ENCODE data around the gene GALNT14.
"Not testable (repeated sequence)": the region's sequence is repeated elsewhere in the genome, so short reads cannot be mapped to it uniquely, and the experiment has no call there.

GALNT14 gene, protein sequence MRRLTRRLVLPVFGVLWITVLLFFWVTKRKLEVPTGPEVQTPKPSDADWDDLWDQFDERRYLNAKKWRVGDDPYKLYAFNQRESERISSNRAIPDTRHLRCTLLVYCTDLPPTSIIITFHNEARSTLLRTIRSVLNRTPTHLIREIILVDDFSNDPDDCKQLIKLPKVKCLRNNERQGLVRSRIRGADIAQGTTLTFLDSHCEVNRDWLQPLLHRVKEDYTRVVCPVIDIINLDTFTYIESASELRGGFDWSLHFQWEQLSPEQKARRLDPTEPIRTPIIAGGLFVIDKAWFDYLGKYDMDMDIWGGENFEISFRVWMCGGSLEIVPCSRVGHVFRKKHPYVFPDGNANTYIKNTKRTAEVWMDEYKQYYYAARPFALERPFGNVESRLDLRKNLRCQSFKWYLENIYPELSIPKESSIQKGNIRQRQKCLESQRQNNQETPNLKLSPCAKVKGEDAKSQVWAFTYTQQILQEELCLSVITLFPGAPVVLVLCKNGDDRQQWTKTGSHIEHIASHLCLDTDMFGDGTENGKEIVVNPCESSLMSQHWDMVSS

DNA sequence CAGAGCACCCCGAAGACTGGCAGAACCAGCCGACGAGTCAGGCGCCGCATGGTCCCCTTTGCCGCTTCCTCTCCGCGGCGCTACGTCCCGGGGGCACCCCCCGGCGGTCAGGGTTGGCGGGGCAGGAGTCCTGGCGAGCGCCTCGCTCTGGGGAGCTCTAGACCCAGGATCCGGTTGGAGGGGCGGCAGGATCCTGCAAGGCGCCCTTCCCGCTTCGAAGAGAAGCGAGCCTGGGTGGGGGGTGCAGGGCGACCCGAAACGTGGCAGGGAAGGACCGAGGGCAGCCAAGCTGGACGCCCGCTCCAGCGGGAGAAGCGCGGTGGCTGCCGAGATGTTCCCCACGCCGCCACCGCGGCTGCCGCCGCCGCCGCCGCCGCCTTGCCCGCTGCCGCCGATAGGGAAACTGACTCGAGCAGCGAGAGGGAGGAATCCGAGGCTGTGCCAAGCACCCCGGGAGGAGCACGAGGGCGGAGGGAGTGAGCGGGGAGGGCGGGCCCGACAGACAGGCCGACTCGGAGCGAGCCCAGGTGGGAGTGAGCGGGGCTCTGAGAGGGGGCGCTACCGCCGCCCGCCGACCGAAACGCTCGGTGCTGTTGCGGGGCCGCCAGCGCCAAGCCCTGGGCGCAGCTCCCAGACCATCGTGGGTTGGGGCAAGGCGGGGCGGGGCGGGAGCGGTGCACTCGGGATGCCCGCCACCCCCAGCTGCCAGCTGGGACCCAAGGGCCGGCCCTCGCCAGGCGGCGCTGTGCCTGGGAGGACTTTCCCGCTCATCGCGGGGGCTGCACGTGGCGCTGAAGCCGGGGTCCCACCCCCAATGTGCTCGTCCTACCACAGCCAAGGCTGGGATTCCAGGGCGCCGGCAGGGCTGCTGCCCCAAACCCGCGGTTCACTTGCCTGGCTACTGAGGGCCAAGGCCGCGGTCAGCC is at the start of gene GALNT14:
Gene GALNT14 (minus strand): TSS at position 404 of the 926 bp plus-strand sequence. CDS start 354 bp downstream, at position 50.
- peak; percentile 23 for DNase-seq

DNA sequence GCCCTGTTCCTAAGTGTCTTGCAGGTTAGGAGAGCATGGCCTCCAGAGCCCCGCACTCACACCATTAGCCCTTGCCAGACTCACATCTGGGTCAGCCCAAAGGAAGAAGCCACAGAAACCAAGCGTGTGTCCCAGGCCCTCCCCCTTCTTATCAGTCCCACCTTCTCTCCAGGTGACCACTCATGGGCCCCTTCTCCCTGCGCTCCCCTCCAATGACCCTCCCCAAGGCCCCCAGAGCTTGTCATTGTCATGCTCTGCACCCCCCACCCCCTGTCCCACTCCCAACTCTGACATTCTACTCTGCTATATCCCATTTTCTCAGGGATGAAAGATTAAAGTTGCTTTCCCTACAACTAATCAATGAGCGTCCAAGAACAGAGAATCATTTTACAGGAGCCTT is 48.9 kb upstream of the GALNT14 start:
- DNase-seq, result no peak

DNA sequence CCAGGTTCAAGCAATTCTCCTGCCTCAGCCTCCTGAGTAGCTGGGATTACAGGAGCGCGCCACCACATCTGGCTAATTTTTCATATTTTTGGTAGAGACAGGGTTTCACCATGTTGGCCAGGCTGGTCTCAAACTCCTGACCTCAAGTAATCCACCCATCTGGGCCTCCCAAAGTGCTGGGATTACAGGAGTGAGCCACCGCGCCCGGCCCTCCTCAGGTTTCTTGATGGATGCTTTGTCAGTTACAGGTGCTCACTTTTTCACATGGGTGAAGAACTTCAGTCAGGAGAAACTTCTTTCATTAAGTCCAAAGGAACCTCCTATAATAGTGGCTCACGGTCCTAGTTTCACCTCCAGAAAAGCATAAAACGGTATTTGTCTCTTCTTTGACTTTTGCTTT is 45.7 kb upstream of the GALNT14 start:
- DNase-seq, result not testable (repeated sequence)

DNA sequence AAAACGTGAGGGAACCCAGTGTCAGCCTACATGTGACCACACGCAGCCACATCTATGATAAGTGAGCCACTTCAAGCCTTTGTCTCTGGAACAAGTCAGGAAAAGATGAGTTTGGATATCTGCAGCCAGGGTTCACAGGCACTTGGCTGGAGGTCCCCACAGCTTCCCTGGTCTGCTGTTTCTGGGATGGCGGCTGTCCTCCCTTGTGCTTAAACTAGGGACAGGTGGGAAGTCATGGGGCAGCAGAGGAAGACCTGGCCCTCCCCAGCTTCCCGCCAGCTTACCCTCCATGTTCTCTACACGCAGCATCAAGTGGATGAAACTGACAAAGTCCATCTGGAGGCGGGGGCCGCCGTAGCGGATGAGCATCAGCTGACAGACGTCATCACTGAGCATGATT is 38.5 kb upstream of the GALNT14 start:
- DNase-seq, result no peak

DNA sequence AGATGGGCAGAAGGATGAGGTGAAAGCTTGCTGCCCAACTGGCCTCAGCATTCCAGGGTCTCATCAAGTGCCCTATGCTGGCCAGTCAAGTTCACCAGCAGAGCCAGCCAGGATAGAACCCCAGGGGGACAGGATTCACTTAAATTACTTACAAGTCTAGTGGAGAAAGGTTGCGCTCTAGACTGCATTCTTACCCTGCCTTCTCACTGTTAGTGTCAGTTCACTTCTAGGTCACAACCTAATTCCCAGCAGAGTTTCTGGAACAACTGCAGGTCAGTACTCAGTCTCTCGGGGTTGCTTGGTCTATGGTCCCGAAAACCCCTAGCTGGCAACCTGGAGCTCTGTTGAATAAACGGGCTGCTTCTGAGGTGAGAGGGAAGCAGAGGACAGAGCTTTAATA is 32.9 kb upstream of the GALNT14 start:
- DNase-seq, result no peak

DNA sequence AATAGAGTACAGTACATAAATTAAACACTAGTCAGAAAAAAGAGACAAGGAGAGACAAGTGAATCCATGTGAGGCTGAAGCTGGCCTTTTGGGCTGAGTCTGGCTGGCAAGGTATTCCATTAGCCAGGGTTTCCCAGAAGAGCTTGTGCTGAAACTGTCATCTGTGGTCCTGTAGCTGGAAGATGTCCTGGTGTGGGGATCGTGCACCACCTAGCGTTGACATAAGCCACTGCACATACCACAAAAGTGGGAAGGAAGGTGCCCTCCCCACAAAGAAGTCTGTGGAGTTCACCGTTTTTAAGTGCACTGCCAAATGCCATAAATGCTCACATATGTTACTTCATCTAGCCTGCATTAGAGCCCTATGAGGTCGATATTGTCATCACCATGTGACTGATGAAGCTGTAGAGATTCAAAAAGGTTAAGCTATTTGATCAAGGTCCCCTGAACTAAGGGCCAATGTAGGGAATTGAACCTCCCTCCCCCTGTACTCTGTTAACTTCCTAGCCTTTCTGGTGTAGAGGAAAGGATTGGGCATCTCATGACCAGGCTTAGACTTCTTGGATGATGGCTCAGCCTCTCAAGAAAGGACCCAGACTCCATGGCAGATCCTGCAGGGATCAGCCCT is 31.9 kb upstream of the GALNT14 start:
- peak; percentile 27 for DNase-seq

DNA sequence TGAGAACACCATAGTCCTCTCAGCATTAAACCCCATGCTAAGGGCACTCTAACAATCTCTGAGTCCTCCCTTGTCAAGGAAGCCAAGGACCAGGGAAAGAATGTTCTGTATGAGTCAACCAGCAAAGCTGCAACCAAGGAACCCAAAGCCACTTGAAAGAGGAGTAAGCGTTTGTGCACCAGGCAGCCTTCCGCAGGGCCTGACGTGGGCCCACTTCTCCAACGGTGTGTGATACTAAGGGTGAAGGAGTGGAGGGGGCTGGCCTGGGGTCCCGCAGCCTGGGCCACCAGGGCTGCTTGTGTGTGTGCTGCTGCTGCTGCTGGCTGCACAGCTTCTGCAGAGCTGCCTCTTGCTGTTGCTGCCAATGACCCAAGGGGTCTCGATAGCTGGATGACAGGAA is 30.1 kb upstream of the GALNT14 start:
- DNase-seq, result no peak

DNA sequence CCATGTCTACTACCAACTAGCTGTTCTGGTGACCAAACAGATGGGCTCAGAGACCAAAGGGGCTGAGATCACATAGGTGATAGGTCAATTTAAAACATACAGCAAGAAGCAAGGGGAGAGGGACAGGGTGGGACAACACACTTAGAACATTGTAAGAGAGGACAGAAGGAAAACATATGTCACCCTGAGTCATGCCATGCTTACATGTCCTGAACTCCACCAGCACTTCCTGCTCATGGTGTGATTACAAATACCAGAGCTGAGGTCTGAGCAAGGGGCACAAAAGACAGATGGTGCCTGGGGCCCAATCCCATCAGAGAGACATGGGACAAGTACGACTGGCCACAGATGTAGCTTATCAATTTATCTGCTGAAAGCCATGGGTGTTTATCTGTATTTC is 28.7 kb upstream of the GALNT14 start:
- DNase-seq, result no peak

DNA sequence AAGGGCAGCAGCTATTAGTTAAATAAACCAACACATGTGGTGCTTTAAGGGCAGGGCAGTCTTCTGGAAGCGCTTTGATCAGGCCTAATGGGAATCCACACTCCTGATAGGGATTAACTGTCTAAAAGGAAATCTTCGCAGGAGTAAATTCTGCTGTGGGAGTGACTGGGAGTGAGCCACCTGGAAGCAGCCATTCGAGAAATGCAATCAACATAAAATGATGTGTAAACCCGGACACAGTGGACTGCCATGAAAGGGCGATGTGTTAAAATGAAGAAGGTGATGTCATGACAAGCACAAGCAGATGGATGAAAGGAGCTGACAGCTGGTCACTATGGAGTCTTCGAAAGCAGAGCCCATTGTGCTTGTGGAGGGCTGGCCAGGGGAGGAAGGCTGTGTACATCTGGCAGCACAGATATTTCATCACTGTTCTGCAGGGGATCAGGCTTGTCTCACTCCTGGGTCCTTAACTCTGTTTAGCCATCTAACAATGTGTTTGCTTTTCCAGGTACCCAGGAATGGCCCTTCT is 24.8 kb upstream of the GALNT14 start:
- DNase-seq, result no peak

DNA sequence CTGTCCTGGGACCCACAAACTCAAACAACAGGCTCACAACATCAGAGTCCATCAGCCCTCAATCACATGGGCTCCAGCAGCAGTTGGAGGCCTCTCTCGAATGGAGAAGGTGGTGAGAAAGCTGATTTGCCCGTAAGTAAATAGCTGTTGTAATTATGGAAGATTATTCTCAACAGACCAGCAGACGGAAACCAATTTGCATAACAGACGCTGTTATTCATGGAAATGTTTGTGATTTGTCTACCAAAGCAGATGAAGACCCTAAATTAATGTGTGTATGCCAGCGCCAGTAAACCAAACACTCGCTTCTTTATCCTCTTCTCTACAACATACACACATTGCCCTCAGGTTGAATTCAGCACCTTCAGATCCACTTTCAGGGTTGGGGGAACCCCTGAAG is 23.4 kb upstream of the GALNT14 start:
- DNase-seq, result no peak

DNA sequence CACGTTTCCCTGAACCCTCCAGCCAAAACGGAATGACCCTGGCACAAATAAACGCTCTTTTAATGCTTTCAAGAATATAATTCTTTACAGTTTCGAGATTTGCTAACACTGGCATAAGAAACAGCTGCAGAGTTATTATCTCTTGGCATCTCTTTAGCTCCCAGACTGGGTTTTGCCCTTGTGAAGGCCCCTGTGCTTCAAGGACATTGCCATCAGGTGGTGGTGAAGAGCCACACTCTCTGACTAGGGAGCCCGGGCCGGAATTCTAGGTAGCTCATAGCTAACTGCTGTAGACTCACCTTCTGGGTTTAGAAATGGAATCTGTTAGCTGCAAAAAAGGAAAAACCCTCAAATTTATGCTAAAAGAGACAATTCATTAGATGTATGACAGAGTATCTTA is 13.3 kb upstream of the GALNT14 start:
- DNase-seq, result no peak

DNA sequence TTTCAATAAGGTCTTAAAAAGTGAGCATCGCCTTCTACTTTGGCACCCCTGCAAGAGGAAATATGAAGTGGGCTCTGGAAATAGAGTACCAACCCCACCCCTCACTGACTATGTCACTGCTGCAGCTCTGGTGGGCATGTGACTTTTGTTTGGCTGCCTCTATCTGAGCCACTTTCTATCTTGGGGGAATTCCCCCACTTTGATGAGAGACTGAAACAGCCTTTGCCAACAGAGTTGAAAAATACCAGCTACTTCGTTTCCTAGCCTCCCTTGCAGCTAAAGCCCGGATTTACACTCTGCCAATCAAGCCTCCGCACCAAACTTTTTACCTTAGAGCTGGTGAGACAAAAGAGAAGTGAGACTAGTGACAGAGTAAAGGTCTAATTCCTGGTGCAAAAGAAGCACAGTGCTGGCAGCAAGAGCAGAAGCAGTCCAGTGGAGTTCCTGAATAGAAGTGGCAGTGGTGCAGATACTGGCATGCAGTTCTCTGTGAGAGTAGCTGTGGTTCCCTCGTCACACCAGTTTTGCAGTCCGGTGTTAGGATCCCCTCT is 12.0 kb upstream of the GALNT14 start:
- DNase-seq, result no peak

DNA sequence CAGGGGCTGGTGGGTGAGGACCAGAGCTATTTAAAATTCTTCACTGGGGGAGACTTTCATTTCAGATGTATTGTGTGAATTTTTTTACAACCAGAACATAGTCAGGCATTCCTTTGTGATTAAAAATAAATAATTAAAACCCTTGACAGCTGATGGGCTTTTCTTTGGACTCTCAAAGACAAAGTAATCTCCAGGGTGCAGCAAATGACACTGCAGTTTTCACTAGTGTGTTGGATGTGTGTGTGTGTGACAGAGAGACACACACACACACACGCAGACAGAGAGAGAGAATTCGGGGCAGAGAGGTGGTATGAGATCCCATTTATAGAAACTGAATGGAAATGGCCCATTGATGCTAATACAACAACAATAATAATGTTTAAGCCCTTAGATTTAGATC is 10.3 kb upstream of the GALNT14 start:
- no peak for DNase-seq

DNA sequence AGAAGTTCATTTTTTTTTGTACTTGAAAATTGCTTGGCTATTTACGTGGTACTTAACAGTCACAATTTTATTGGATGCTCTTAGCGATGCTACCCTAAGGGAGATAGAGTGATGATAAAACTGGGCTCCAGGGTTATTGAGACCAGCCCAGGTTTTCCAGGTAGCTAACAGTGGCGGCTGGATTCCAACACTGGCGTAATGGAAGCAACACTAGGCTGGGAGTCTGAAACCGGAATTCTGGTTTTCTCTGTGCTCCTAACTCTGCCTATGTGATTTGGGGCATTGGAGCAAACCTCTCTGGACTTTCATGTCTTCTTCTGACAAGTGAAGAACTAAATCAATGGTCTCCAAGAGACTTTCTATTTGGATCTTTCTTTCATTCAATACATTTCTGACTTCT is 9.4 kb upstream of the GALNT14 start:
- DNase-seq, result no peak

DNA sequence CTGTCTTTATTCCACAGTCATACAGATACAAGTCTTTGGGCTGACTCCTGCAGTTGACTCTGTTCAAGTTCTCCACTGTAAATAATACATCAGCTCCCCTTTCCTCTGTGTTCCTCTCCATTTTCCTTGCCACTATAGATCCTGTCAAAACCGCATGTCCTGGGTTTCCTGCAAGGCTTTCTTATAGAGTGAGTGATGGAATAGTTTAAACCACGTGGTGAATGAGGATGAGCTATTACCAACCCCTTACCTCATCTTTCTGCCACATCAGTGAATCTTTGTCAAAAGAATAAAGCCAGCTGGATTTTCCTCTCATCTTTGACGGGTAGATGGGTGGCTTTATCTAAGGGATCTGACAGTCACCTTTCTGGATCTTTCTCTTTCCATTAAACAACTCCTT is 3.9 kb upstream of the GALNT14 start:
- DNase-seq, result no peak

DNA sequence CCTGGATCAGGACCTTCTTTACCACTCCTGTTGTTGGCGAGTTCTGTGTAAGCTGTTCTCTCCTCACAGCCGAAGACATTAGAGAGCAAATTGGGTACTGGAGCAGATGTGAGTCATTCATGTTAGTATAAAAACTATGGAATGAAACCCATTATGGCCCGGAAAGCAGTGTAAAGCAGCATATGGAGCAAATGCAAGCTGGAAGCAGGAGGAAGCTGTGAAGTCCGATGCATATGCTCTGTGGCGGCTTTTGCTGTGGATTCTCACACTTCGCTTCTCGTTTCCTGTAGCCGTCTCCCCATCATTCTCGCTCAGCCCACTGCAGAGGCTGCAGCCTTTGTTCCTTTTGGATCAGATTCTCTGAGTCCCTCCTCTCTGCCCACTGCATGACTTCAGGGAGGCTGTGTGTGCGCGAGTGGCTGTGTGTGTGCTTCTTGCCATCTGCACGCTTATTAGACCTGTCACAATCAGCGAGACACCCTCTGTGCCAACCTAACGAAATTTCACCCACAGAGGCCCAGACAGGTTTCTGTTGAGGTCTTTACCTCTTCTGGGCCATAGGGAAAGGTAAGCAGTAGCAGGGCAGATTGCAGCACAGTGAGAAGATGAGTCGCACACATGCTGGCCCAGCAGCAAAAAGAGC is 3.3 kb upstream of the GALNT14 start:
- DNase-seq, result no peak

DNA sequence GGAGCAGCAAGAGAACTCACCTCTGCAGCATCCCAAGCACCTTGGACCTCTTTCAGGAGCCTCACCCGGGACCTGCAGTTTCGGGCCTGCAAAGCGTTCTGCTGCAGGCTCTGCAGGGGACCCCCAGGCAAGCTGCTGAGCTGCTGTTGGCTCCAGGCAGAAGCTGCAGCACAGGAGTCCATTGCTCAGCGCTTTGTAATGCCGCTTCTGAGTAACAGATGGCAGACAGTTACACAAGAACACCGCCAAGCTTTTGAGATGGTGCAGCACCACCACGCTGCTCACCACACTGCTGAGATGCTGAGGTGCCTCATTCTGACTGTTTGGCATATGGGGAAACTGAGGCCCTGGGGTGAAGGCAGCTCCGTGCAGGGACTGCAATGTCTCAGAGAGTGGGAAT is 1.9 kb upstream of the GALNT14 start:
- no peak for DNase-seq

DNA sequence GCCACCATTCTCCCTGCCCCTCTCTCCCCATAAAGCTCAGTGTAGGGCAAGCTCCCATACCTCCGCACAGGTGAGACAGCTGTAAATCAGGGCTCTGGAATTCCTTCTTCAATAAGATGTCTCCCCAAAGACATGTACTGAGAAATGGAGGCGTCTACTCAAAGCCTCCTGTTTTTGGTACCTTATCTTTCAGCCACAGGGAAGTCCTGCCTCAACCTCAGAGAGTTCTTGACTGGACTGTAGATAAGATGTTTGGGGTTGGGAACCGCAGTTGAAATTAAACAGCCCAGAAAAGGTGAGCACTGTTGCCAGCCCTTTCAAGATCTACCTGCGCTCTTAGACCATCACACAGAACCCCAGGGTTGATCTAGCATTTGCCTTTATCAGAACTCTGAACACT is 1.4 kb upstream of the GALNT14 start:
- DNase-seq, result no peak

DNA sequence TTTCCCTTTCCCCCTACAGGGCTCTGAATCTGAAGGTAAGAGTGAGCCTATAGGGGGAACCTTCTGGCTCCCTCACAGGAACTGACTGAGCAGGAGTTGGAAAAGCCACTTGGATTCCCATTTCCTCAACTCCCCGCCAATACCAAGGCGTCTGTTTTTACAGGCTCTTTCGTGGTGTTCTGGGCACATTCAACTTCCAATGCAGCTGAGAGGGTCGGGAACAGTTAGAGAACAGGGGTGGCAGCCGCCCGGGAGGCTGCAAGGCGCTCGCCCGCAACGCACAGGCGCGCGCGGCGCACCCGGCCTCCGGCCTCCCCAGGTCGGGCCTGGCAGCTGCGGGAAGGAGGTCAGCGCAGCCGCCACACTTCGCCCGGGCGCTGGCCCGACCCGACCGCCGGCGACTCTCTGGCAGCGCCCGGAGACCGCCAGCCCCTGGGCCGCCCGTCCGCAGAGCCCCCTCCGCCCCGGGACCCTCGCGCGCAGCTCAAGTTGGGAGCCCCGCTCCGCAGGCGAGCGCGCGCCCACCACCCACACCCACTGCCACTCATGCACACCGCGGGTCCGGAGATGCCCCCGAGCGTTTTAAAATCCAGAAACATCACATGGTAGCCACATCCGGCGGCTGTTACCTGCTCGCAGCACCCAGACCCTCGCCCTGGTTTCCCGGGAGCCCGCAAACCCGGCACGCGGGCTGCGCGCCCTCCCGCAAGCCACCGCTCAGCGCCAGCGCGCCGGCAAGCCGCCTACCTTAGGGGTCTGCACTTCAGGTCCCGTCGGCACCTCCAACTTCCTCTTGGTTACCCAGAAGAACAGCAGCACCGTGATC is 816 bp downstream of the GALNT14 start:
- no peak for DNase-seq

DNA sequence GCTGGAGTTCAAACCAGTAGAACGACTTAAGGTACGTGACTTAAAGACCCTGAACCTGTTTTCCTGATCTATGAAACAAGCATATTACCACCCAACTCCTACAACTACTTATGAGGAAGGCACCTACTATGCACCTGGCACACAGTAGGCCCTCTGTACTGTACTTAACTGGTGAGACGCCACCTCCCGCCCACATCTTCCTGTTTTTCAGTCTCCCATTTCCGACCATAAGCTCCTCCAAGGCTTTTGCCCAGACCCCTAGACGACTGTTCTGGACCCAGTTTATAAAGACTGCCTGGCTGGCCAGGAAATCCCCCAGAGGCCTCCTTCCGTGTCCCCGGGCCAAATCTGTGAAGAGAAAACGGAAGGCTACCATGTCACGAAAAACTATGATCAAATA is 1.5 kb downstream of the GALNT14 start:
- no peak for DNase-seq

DNA sequence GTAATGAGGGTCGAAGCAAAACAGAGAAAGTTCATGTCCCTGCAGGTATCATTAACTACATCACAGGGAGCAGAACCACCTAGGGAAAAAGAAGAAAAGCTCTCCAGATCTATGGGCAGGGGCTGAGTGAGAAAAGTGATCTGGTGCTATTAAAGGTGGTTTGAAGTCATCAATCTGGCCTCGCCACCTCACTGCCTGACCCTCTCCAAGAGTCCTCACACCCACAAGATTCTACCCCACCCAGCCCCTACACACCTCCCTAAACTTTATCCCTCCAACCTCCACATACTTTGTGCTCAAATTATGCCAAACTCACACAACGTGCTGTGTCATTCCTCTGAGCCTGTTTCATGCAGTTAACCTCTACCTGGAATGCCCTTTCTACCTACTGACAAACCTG is 2.2 kb downstream of the GALNT14 start:
- DNase-seq, result no peak

Measured in stimulated activated CD4-positive, alpha-beta T cell treated with anti-CD3 and anti-CD28 coated beads, Interleukin-12 subunit alpha, Interleukin-12 subunit beta, amount 100 ng/mL, for 4 hours (primary cell).